Endothelial cell of umbilical vein (primary cell): ENCODE results near the gene ZNF320. TPM values are rescaled to one million over a fixed set of nuclear protein-coding genes. Genes with fewer than 3 reads are reported as not detected.
"Not testable (repeated sequence)": the region's sequence is repeated elsewhere in the genome, so short reads cannot be mapped to it uniquely, and the experiment has no call there.

Experiments
- BruUV-seq: library from RNA; stranded (reverse); fragments of 400-500 nt; replicated peaks from 2 replicates; lab custom pipeline; 2021; lab: Mats Ljungman, UMichigan
- CTCF ChIA-PET: fragments of 300-600, 350-600 bp; sonication (Branson Sonifier 250); formaldehyde crosslinking; loops from one replicate; lab custom pipeline; 2021; ENCODE audit warnings: antibody characterized with exemption, inconsistent platforms; lab: Charles Lee
- POLR2A ChIA-PET: fragments of 300-600, 350-600 bp; sonication (Branson Sonifier 250); formaldehyde crosslinking; loops from one replicate; lab custom pipeline; 2021; ENCODE audit warnings: antibody characterized with exemption, inconsistent platforms; lab: Charles Lee
- DNase-seq: peaks from one replicate; pipeline ENCODE4 v3.0.0-alpha.2; 2011; ENCODE audit warnings: low read depth, low spot score
- FAIRE-seq: peaks from 2 replicates; lab custom pipeline; 2011; peaks lifted over from hg19 to GRCh38; lab: Jason Lieb, UNC
- H2AFZ ChIP-seq: 2 replicates; pipeline ENCODE4 v1.6.0; 2012; ENCODE audit warnings: low read depth, low read length, control low read depth, inconsistent platforms
- H3K27ac ChIP-seq: 2 replicates; pipeline ENCODE4 v1.5.1; 2011; ENCODE audit warnings: low read depth, mild to moderate bottlenecking, control low read depth, low read length, moderate library complexity; ENCODE audit not compliant: insufficient read depth
- H3K27me3 ChIP-seq, 2 experiments: 2 replicates each; pipeline versions ENCODE4 v1.6.0 to v1.6.1; 2011; ENCODE audit warnings: low read length in 2 of 2, mixed read lengths in 1 of 2; ENCODE audit not compliant: control insufficient read depth in 2 of 2, insufficient read depth in 2 of 2
- H3K36me3 ChIP-seq, 2 experiments: 2 replicates in 1 of 2; 3 replicates in 1 of 2; pipeline ENCODE4 v1.5.1; 2011; ENCODE audit warnings: low read length in 2 of 2, mild to moderate bottlenecking in 1 of 2, moderate library complexity in 1 of 2; ENCODE audit not compliant: control insufficient read depth in 2 of 2, insufficient read depth in 2 of 2; ENCODE audit errors: extremely low read depth in 1 of 2
- H3K4me1 ChIP-seq: 3 replicates; pipeline ENCODE4 v1.5.1; 2011; ENCODE audit warnings: mild to moderate bottlenecking, low read length; ENCODE audit not compliant: control insufficient read depth, insufficient read depth; ENCODE audit errors: extremely low read depth
- H3K4me2 ChIP-seq: 2 replicates; pipeline ENCODE4 v1.6.1; 2011; ENCODE audit warnings: low read length, control low read depth, mixed read lengths; ENCODE audit not compliant: insufficient read depth
- H3K4me3 ChIP-seq, 3 experiments: fragments of 200-600 bp in 1 of 3; sonication (generic), shearing (Covaris generic) in 1 of 3; replicated peaks in 1 of 3; 2 replicates each; pipeline ENCODE4 v1.5.1; 2011 to 2016; ENCODE audit warnings: control low read depth in 3 of 3, low read length in 3 of 3, mild to moderate bottlenecking in 2 of 3, inconsistent platforms in 1 of 3, low read depth in 1 of 3, moderate library complexity in 1 of 3; ENCODE audit not compliant: insufficient read depth in 1 of 3
- H3K79me2 ChIP-seq: 2 replicates; pipeline ENCODE4 v1.6.0; 2012; ENCODE audit warnings: low read length, inconsistent platforms; ENCODE audit not compliant: control insufficient read depth, insufficient read depth
- H3K9ac ChIP-seq: replicated peaks from 2 replicates; pipeline ENCODE3; 2011; ENCODE audit warnings: low read length, control low read depth; ENCODE audit not compliant: insufficient read depth; ENCODE audit errors: extremely low read depth
- H3K9me1 ChIP-seq: replicated peaks from 3 replicates; pipeline ENCODE4 v1.6.0; 2011; ENCODE audit warnings: mild to moderate bottlenecking, low read length; ENCODE audit not compliant: control insufficient read depth, insufficient read depth; ENCODE audit errors: extremely low read depth
- H3K9me3 ChIP-seq: replicated peaks from 2 replicates; pipeline ENCODE4 v1.5.1; 2012; ENCODE audit warnings: low read length, inconsistent platforms; ENCODE audit not compliant: control insufficient read depth, insufficient read depth
- H4K20me1 ChIP-seq: replicated peaks from 2 replicates; pipeline ENCODE3; 2011; ENCODE audit warnings: mild to moderate bottlenecking, low read length; ENCODE audit not compliant: control insufficient read depth, insufficient read depth; ENCODE audit errors: extremely low read depth
- CTCF ChIP-seq, 2 donors: IDR thresholded peaks; 1 replicate in 1 of 2; 2 replicates in 1 of 2; pipeline ENCODE4 v1.5.1; 2011; ENCODE audit warnings: low read length in 2 of 2, mild to moderate bottlenecking in 2 of 2, moderate library complexity in 2 of 2, control low read depth in 1 of 2, inconsistent platforms in 1 of 2, low read depth in 1 of 2; ENCODE audit not compliant: insufficient read depth in 1 of 2; ENCODE audit errors: extremely low read depth in 1 of 2
- EZH2 ChIP-seq: IDR thresholded peaks from 2 replicates; pipeline ENCODE4 v1.6.1; 2012; ENCODE audit warnings: borderline replicate concordance, low read depth, mild to moderate bottlenecking, moderate library complexity, low read length, inconsistent platforms; ENCODE audit not compliant: severe bottlenecking
- FOS ChIP-seq: IDR thresholded peaks from 2 replicates; pipeline ENCODE4 v1.6.1; 2011; ENCODE audit warnings: mild to moderate bottlenecking, low read length, moderate library complexity, borderline replicate concordance; ENCODE audit not compliant: insufficient read depth
- GATA2 ChIP-seq: IDR thresholded peaks from 2 replicates; pipeline ENCODE4 v1.7.0; 2011; ENCODE audit warnings: low read depth, mild to moderate bottlenecking, moderate library complexity, mixed read lengths, low read length; ENCODE audit not compliant: insufficient read length, insufficient read depth
- JUN ChIP-seq: IDR thresholded peaks from 2 replicates; pipeline ENCODE4 v1.6.1; 2011; ENCODE audit warnings: borderline replicate concordance, low read depth; ENCODE audit not compliant: insufficient read length, insufficient read depth
- MYC ChIP-seq: IDR thresholded peaks from one replicate; pipeline ENCODE4 v1.6.1; 2011; ENCODE audit warnings: mild to moderate bottlenecking, low read depth, low read length
- POLR2A ChIP-seq: IDR thresholded peaks from 2 replicates; pipeline ENCODE4 v1.6.1; 2012; ENCODE audit warnings: low read depth, mild to moderate bottlenecking, control low read depth, low read length
- POLR2AphosphoS5 ChIP-seq: IDR thresholded peaks from 2 replicates; pipeline ENCODE4 v1.6.1; 2012; ENCODE audit warnings: low read depth, mild to moderate bottlenecking, control low read depth, low read length, moderate library complexity; ENCODE audit not compliant: insufficient read depth
- dilution Hi-C: fragments of 300-500 bp; cut with MboI; formaldehyde crosslinking; loops from one replicate; pipeline ENCODE4 v1.15.0; 2019; ENCODE audit warnings: low sequenced_read_pairs; ENCODE audit not compliant: extremely low pct_ligation_motif_present
- intact Hi-C: fragments of 100-400 bp; cut with micrococcal nuclease; formaldehyde crosslinking; loops from one replicate; pipeline ENCODE4 v1.10.0; 2022
- polyA plus RNA-seq, 4 experiments: library from polyadenylated mRNA; depleted of rRNA in 3 of 4; stranded (reverse) in 3 of 4; unstranded in 1 of 4; fragments of >200 nt; gene quantifications; 2 replicates each; pipeline versions ENCODE4 v1.2.1 to v1.2.3, GENCODE V29; 2011 to 2012; ENCODE audit warnings: missing spikeins in 1 of 4
- total RNA-seq: library from RNA; stranded (reverse); gene quantifications from 2 replicates; pipeline ENCODE4 v1.2.3, GENCODE V29; 2021
- TF ChIP-seq, protein P1 (sequence below): IDR thresholded peaks from 2 replicates; pipeline ENCODE4 v1.6.1; 2011; ENCODE audit not compliant: insufficient read depth, insufficient read length

The ZNF320 gene
- total and polyA plus RNA-seq, 2 donors (not counting 3 experiments of a cell fraction or from before 2014, with no cell fraction given), result 7.6 to 11.1 TPM

- TF ChIP-seq POLR2AphosphoS5 (no peak), EZH2 (no peak), FOS (no peak), JUN (no peak), CTCF (IDR thresholded peaks at IDR 0.05; ENCODE audit: extremely low read depth in 1 of 2, insufficient read depth in 1 of 2, low read depth in 1 of 2, low read length in 2 of 2) (no peak), GATA2 (no peak), MYC (no peak), POLR2A (no peak)
- TF ChIP-seq, protein P1, sequence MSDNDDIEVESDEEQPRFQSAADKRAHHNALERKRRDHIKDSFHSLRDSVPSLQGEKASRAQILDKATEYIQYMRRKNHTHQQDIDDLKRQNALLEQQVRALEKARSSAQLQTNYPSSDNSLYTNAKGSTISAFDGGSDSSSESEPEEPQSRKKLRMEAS, result no peak
- no peaks in the 10 kb centered on the region for H3K27me3 ChIP-seq
- no peaks in the 10 kb centered on the region for H3K36me3 ChIP-seq
- dilution Hi-C loops (no loop called here), intact Hi-C loops (no loop called here)
- no peak overlapping the region for H3K4me3 ChIP-seq
- no peak for DNase-seq
- no peaks in the 10 kb centered on the region for H3K79me2 ChIP-seq
- no peak overlapping the region for H2AFZ ChIP-seq
- H3K9me3 ChIP-seq, result no peaks in the 10 kb centered on the region
- no peak overlapping the region for H3K9ac ChIP-seq
- BruUV-seq, result no TSS peak
- no peaks in the 10 kb centered on the region for H4K20me1 ChIP-seq
- H3K4me2 ChIP-seq, result no peak overlapping the region
- no peaks in the 10 kb centered on the region for H3K4me1 ChIP-seq
- FAIRE-seq, result no peak
- H3K27ac ChIP-seq, result no peak overlapping the region
- POLR2A ChIA-PET, result no interaction called here
- H3K9me1 ChIP-seq, result no peaks in the 10 kb centered on the region
- CTCF ChIA-PET, result interaction anchor here (0.7 kb wide), 1 partner anchor 461 kb away, joined by 3 read pairs; no protein-coding TSS in a partner anchor
Measured at GRCh38 chr19:52910648-52911047, 13.2 kb upstream of the ZNF320 start.

- dilution Hi-C loops, CTCF ChIA-PET: not testable (repeated sequence)
Measured at GRCh38 chr19:52904052-52904780, 6.8 kb upstream of the ZNF320 start.

More at GRCh38 chr19:52904052-52904780, 6.8 kb upstream of the ZNF320 start:
- H3K4me1 ChIP-seq, H2AFZ ChIP-seq, H3K36me3 ChIP-seq, H3K9ac ChIP-seq, H3K4me3 ChIP-seq, FAIRE-seq, H3K27ac ChIP-seq, BruUV-seq, H3K79me2 ChIP-seq, H3K9me1 ChIP-seq, intact Hi-C loops, POLR2A ChIA-PET, H3K4me2 ChIP-seq, H3K9me3 ChIP-seq, DNase-seq, H3K27me3 ChIP-seq, H4K20me1 ChIP-seq: not testable (repeated sequence)
